ENCODE measurements around the gene MARCHF3.

DNA sequence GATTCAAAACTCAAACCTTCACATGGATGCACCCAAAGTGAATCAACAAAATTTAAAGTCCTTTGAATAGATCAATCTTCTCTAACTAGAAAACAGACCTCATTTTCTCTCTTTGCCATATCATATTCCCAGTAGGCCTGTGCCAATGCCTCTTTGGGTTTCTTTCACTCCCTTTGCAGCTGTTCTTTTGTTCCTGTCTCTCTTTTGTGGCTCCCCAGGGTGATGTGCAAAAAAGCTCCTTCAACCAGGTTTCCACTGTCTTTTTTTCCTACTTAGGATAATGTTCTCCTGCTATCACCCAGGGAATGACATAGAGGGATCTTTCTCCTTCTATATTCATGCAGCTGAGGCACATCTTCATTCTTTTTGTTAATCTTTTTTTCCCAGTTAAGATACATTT is 54.6 kb downstream of the MARCHF3 start:
- TF ChIP-seq, protein P1, sequence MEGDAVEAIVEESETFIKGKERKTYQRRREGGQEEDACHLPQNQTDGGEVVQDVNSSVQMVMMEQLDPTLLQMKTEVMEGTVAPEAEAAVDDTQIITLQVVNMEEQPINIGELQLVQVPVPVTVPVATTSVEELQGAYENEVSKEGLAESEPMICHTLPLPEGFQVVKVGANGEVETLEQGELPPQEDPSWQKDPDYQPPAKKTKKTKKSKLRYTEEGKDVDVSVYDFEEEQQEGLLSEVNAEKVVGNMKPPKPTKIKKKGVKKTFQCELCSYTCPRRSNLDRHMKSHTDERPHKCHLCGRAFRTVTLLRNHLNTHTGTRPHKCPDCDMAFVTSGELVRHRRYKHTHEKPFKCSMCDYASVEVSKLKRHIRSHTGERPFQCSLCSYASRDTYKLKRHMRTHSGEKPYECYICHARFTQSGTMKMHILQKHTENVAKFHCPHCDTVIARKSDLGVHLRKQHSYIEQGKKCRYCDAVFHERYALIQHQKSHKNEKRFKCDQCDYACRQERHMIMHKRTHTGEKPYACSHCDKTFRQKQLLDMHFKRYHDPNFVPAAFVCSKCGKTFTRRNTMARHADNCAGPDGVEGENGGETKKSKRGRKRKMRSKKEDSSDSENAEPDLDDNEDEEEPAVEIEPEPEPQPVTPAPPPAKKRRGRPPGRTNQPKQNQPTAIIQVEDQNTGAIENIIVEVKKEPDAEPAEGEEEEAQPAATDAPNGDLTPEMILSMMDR (IDR thresholded peaks at IDR 0.05) = no peak
- no peak for TF ChIP-seq POLR2A (IDR thresholded peaks at IDR 0.05)
